Fibroblast of villous mesenchyme (primary cell): ENCODE data around the gene VIL1. TPM values are rescaled to one million over a fixed set of nuclear protein-coding genes. Genes with fewer than 3 reads are reported as not detected.

Experiments
- DNase-seq: peaks from one replicate; pipeline ENCODE4 v3.0.0-alpha.2; 2010; ENCODE audit warnings: low read depth
- H3K4me3 ChIP-seq: 2 replicates; pipeline ENCODE4 v1.5.1; 2011; ENCODE audit warnings: low read depth, mild to moderate bottlenecking, low read length
- total RNA-seq: library from RNA; depleted of rRNA; stranded (reverse); fragments of >200 nt; gene quantifications from 2 replicates; pipeline ENCODE4 v1.2.3, GENCODE V29; 2012
- TF ChIP-seq, protein P1 (sequence below): IDR thresholded peaks from 2 replicates; pipeline ENCODE4 v1.5.1; 2012; ENCODE audit warnings: low read depth, mild to moderate bottlenecking, low read length; ENCODE audit not compliant: insufficient read depth

Gene VIL1
- total RNA-seq, 1 donor = under 0.01 TPM

DNA sequence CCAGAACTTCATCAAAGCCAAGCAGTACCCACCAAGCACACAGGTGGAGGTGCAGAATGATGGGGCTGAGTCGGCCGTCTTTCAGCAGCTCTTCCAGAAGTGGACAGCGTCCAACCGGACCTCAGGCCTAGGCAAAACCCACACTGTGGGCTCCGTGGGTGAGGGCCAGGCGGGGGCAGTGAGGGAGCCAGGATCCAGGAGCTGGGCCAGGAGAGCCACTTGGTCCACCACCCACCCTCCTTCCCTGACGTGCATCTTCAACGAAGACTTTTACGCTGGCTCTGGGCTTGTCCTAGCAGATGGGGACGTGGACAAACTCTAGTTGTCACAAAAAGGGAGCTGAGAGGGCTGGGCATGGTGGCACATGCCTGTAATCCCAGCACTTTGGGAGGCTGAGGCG lies 11.8 kb downstream of the VIL1 start:
- no peak for DNase-seq
- no peak overlapping the region for H3K4me3 ChIP-seq
- TF ChIP-seq, protein P1, sequence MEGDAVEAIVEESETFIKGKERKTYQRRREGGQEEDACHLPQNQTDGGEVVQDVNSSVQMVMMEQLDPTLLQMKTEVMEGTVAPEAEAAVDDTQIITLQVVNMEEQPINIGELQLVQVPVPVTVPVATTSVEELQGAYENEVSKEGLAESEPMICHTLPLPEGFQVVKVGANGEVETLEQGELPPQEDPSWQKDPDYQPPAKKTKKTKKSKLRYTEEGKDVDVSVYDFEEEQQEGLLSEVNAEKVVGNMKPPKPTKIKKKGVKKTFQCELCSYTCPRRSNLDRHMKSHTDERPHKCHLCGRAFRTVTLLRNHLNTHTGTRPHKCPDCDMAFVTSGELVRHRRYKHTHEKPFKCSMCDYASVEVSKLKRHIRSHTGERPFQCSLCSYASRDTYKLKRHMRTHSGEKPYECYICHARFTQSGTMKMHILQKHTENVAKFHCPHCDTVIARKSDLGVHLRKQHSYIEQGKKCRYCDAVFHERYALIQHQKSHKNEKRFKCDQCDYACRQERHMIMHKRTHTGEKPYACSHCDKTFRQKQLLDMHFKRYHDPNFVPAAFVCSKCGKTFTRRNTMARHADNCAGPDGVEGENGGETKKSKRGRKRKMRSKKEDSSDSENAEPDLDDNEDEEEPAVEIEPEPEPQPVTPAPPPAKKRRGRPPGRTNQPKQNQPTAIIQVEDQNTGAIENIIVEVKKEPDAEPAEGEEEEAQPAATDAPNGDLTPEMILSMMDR = no peak

DNA sequence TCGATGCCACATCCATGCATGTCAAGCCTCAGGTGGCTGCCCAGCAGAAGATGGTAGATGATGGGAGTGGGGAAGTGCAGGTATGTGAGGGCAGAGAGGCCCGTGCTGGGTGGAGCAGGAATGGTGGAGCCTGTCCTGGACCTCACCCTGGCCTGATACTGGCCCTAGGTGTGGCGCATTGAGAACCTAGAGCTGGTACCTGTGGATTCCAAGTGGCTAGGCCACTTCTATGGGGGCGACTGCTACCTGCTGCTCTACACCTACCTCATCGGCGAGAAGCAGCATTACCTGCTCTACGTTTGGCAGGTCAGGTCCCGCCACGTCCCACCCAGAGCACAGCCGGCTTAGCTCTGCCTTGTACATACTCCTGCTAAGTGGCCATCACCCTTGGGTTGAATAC lies 13.0 kb downstream of the VIL1 start:
- no peak for DNase-seq
- TF ChIP-seq, protein P1 = no peak
- no peak overlapping the region for H3K4me3 ChIP-seq

DNA sequence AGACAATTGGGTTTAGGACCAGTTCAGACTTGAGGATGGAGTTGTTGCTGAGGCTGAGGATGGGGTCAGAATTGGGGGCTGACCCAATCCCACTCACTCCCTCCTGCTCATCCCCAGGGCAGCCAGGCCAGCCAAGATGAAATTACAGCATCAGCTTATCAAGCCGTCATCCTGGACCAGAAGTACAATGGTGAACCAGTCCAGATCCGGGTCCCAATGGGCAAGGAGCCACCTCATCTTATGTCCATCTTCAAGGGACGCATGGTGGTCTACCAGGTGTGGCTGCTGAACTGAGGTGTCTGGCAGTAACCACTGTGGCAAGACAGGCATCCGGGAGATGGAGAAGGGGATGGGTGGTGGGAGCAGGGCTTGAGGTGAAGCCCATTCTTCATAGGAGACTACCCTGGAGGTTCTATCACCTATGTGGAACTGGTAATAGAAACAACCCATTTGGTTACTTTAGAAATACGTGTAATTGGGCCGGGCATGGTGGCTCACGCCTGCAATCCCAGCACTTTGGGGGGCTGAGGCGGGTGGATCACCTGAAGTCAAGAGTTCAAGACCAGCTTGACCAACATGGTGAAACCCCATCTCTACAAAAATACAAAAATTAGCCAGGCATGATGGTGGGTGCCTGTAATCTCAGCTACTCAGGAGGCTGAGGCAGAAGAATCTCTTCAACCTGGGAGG lies 13.9 kb downstream of the VIL1 start:
- TF ChIP-seq, protein P1 = no peak
- DNase-seq = no peak
- H3K4me3 ChIP-seq = no peak overlapping the region

DNA sequence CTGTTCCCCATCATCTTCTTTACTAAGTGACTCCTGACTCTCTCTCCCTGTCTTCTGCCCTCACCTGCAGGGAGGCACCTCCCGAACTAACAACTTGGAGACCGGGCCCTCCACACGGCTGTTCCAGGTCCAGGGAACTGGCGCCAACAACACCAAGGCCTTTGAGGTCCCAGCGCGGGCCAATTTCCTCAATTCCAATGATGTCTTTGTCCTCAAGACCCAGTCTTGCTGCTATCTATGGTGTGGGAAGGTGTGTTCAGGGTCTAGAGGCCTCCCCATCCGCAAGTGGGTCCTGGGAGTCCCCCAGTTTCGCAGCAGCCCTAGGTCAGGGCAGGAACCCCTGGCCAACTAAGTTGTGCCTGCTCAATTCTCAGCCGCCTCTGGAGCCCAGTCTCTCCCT lies 15.5 kb downstream of the VIL1 start:
- TF ChIP-seq, protein P1 = no peak
- DNase-seq = no peak
- no peak overlapping the region for H3K4me3 ChIP-seq

DNA sequence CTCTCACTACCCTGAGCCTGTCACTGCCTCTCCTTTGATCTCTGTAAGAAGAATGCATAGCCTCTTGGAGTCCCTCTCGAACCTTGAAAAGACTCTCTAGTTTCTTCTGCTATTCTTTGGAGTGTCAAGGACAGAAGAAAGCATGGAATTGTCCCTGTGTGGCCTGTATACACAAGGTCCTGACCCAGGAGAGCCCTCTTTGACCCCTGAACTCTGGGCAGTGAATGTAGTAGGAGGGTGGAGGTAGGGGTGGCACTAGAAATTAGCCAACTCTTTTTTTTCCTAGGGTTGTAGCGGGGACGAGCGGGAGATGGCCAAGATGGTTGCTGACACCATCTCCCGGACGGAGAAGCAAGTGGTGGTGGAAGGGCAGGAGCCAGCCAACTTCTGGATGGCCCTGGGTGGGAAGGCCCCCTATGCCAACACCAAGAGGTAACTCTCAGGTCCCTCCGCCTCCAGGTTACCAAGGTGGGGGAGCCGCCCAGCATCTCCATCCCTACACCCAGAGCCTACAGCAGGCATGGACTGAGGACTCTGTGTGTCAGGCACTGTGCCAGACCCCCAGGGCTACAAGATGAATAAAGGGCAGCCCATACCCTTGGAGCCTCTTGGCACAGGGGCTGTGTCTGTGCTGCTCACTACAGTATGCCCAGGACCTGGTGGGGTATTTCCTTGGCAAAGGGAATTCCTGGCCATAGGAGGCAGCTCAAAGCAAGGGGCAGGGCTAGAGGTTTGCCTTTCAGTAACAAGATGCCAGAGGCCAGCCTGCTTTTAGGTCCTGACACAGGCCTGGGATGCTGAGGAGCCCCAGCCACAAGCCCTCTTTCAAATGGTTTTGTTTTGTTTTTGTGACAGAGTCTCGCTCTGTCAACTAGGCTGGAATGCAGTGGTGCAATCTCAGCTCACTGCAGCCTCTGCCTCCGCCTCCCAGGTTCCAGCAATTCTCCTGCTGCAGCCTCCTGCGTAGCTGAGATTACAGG lies 16.4 kb downstream of the VIL1 start:
- TF ChIP-seq, protein P1 = no peak
- DNase-seq = peak; percentile 8
- H3K4me3 ChIP-seq = no peak overlapping the region

DNA sequence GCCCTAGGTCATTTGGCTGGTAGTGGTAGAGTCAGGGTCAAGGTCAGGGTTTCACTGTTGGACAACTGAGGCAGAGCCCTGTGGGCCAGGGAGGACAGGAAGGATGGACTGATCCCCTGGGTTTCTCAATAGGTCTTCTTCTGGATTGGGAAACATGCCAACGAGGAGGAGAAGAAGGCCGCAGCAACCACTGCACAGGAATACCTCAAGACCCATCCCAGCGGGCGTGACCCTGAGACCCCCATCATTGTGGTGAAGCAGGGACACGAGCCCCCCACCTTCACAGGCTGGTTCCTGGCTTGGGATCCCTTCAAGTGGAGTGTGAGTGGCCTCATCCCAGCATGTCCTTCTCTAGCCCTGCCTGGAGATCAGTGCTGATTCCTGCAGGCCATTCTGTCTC lies 18.1 kb downstream of the VIL1 start:
- TF ChIP-seq, protein P1 = no peak
- no peak for DNase-seq

More for the DNA sequence above, 18.1 kb downstream of the VIL1 start:
- H3K4me3 ChIP-seq = no peak overlapping the region
